ENCODE data around the gene SERINC5.
"Not testable (repeated sequence)": the region's sequence is repeated elsewhere in the genome, so short reads cannot be mapped to it uniquely, and the experiment has no call there.

SERINC5 gene

GRCh38 chr5:80255811-80256712, at the start of gene SERINC5:
Gene SERINC5 (minus strand): TSS chr5:80256048. CDS start chr5:80255922, 126 bp downstream.
- DNase-seq = peak; percentile 70

GRCh38 chr5:80302636-80303035, 46.8 kb upstream of the SERINC5 start:
- no peak for DNase-seq

- not testable (repeated sequence) for DNase-seq
Measured at GRCh38 chr5:80301342-80301741, 45.5 kb upstream of the SERINC5 start.

GRCh38 chr5:80300796-80301195, 44.9 kb upstream of the SERINC5 start:
- not testable (repeated sequence) for DNase-seq

- DNase-seq = no peak
Measured at GRCh38 chr5:80300125-80300524, 44.3 kb upstream of the SERINC5 start.

- DNase-seq = no peak
Measured at GRCh38 chr5:80299601-80300000, 43.8 kb upstream of the SERINC5 start.

GRCh38 chr5:80296121-80296520, 40.3 kb upstream of the SERINC5 start:
- DNase-seq = no peak

GRCh38 chr5:80291761-80292160, 35.9 kb upstream of the SERINC5 start:
- no peak for DNase-seq

- no peak for DNase-seq
Measured at GRCh38 chr5:80289320-80289719, 33.5 kb upstream of the SERINC5 start.

- DNase-seq = no peak
Measured at GRCh38 chr5:80288177-80288576, 32.3 kb upstream of the SERINC5 start.

GRCh38 chr5:80284720-80285119, 28.9 kb upstream of the SERINC5 start:
- DNase-seq = no peak

- DNase-seq = no peak
Measured at GRCh38 chr5:80283360-80283759, 27.5 kb upstream of the SERINC5 start.

- DNase-seq = peak; percentile 4
Measured at GRCh38 chr5:80282054-80282453, 26.2 kb upstream of the SERINC5 start.

GRCh38 chr5:80277191-80277590, 21.3 kb upstream of the SERINC5 start:
- DNase-seq = no peak

- no peak for DNase-seq
Measured at GRCh38 chr5:80276186-80276585, 20.3 kb upstream of the SERINC5 start.

GRCh38 chr5:80275347-80275746, 19.5 kb upstream of the SERINC5 start:
- DNase-seq = peak; percentile 50

- DNase-seq = not testable (repeated sequence)
Measured at GRCh38 chr5:80270543-80270942, 14.7 kb upstream of the SERINC5 start.

- no peak for DNase-seq
Measured at GRCh38 chr5:80269991-80270438, 14.2 kb upstream of the SERINC5 start.

- no peak for DNase-seq
Measured at GRCh38 chr5:80268916-80269315, 13.1 kb upstream of the SERINC5 start.

- no peak for DNase-seq
Measured at GRCh38 chr5:80266566-80266965, 10.7 kb upstream of the SERINC5 start.

GRCh38 chr5:80260461-80260860, 4.6 kb upstream of the SERINC5 start:
- no peak for DNase-seq

- DNase-seq = no peak
Measured at GRCh38 chr5:80259511-80260203, 3.8 kb upstream of the SERINC5 start.

- DNase-seq = peak; percentile 70
Measured at GRCh38 chr5:80255431-80255810, 427 bp downstream of the SERINC5 start.
